Astrocyte (in vitro differentiated cells and primary cell): ENCODE data around the gene POLA1. TPM values are rescaled to one million over a fixed set of nuclear protein-coding genes. Genes with fewer than 3 reads are reported as not detected.
A peak's percentile ranks its signal among the peaks of the same experiment; 100 is the strongest.

Experiments used
- DNase-seq: peaks from one replicate; pipeline ENCODE4 v3.0.0-alpha.2; 2010; ENCODE audit warnings: low read depth
- FAIRE-seq: peaks from 2 replicates; lab custom pipeline; 2011; peaks lifted over from hg19 to GRCh38; lab: Jason Lieb, UNC
- H2AFZ ChIP-seq: 2 replicates; pipeline ENCODE4 v1.6.0; 2012; ENCODE audit warnings: low read depth, low read length, inconsistent platforms
- H3K27ac ChIP-seq: 2 replicates; pipeline ENCODE4 v1.5.1; 2011; ENCODE audit warnings: low read depth, low read length, inconsistent platforms
- H3K27me3 ChIP-seq: 2 replicates; pipeline ENCODE4 v1.6.0; 2011; ENCODE audit warnings: low read length, inconsistent platforms; ENCODE audit not compliant: insufficient read depth
- H3K36me3 ChIP-seq: 2 replicates; pipeline ENCODE4 v1.5.1; 2011; ENCODE audit warnings: low read length, inconsistent platforms; ENCODE audit not compliant: insufficient read depth
- H3K4me1 ChIP-seq: 2 replicates; pipeline ENCODE4 v1.5.1; 2011; ENCODE audit warnings: low read length, inconsistent platforms; ENCODE audit not compliant: insufficient read depth
- H3K4me2 ChIP-seq: 2 replicates; pipeline ENCODE4 v1.6.0; 2012; ENCODE audit warnings: low read length, inconsistent platforms
- H3K4me3 ChIP-seq: 2 replicates; pipeline ENCODE4 v1.5.1; 2011; ENCODE audit warnings: low read depth, mild to moderate bottlenecking, low read length, inconsistent platforms; ENCODE audit not compliant: insufficient read depth
- H3K79me2 ChIP-seq: 2 replicates; pipeline ENCODE4 v1.6.0; 2012; ENCODE audit warnings: mild to moderate bottlenecking, low read length, inconsistent platforms; ENCODE audit not compliant: insufficient read depth
- H3K9ac ChIP-seq: 2 replicates; pipeline ENCODE4 v1.6.0; 2012; ENCODE audit warnings: mild to moderate bottlenecking, low read length, inconsistent platforms
- H3K9me3 ChIP-seq: 2 replicates; pipeline ENCODE4 v1.5.1; 2012; ENCODE audit warnings: low read depth, mild to moderate bottlenecking, low read length, inconsistent platforms; ENCODE audit not compliant: insufficient read depth
- H4K20me1 ChIP-seq: 2 replicates; pipeline ENCODE4 v1.6.0; 2012; ENCODE audit warnings: low read length, inconsistent platforms; ENCODE audit not compliant: insufficient read depth
- H3K27ac Mint-ChIP-seq: one replicate; pipeline ENCODE4 v1.8.0; 2021; ENCODE audit warnings: mild to moderate bottlenecking, mixed read lengths; ENCODE audit not compliant: unreplicated experiment
- H3K27me3 Mint-ChIP-seq: one replicate; pipeline ENCODE4 v1.8.0; 2021; ENCODE audit warnings: low read depth, mixed read lengths; ENCODE audit not compliant: unreplicated experiment
- H3K36me3 Mint-ChIP-seq: one replicate; pipeline ENCODE4 v1.8.0; 2021; ENCODE audit warnings: low read depth, mixed read lengths; ENCODE audit not compliant: unreplicated experiment
- H3K4me1 Mint-ChIP-seq: one replicate; pipeline ENCODE4 v1.8.0; 2021; ENCODE audit warnings: low read depth, mixed read lengths; ENCODE audit not compliant: unreplicated experiment
- H3K4me3 Mint-ChIP-seq: one replicate; pipeline ENCODE4 v1.8.0; 2021; ENCODE audit warnings: mild to moderate bottlenecking, moderate library complexity, mixed read lengths; ENCODE audit not compliant: unreplicated experiment
- H3K9me3 Mint-ChIP-seq: one replicate; pipeline ENCODE4 v1.8.0; 2021; ENCODE audit warnings: mild to moderate bottlenecking, mixed read lengths; ENCODE audit not compliant: unreplicated experiment
- CTCF ChIP-seq: IDR thresholded peaks from 2 replicates; pipeline ENCODE4 v1.5.1; 2011; ENCODE audit warnings: low read depth, mild to moderate bottlenecking, inconsistent platforms, low read length, moderate library complexity; ENCODE audit not compliant: insufficient read depth
- EZH2 ChIP-seq: IDR thresholded peaks from 2 replicates; pipeline ENCODE4 v1.6.1; 2012; ENCODE audit warnings: mild to moderate bottlenecking, low read length, inconsistent platforms; ENCODE audit not compliant: insufficient read depth
- total RNA-seq: library from RNA; stranded (reverse); gene quantifications from 2 replicates; pipeline ENCODE4 v1.2.1, GENCODE V29; 2021

POLA1 gene
- total RNA-seq, 1 donor from 2014 or later = 4.9 TPM

- H3K4me2 ChIP-seq = peak overlapping the region; percentile 60
- Mint-ChIP-seq H3K9me3 (peaks cover 2% of the 10 kb centered on the region), H3K4me3 (no peak overlapping the region), H3K27me3 (peaks cover 61% of the 10 kb centered on the region), H3K36me3 (peaks cover 3% of the 10 kb centered on the region), H3K4me1 (peaks cover 2% of the 10 kb centered on the region), H3K27ac (no peak overlapping the region)
- H3K36me3 ChIP-seq = no peaks in the 10 kb centered on the region
- H2AFZ ChIP-seq = no peak overlapping the region
- peak; percentile 20 for FAIRE-seq
- peaks cover 74% of the 10 kb centered on the region for H3K27me3 ChIP-seq
- no peak for DNase-seq
- no peak for TF ChIP-seq EZH2
- no peak for TF ChIP-seq CTCF
- peaks cover 2% of the 10 kb centered on the region for H3K4me1 ChIP-seq
- no peak overlapping the region for H3K4me3 ChIP-seq
- no peaks in the 10 kb centered on the region for H3K9me3 ChIP-seq
- H3K9ac ChIP-seq = peak overlapping the region; percentile 23
- H3K79me2 ChIP-seq = no peaks in the 10 kb centered on the region
- no peaks in the 10 kb centered on the region for H4K20me1 ChIP-seq
- no peak overlapping the region for H3K27ac ChIP-seq
Measured at GRCh38 chrX:25016938-25017598, 323.4 kb downstream of the POLA1 start.

GRCh38 chrX:25017667-25018247, 324.0 kb downstream of the POLA1 start:
- TF ChIP-seq CTCF (no peak), EZH2 (peak; percentile 91)
- Mint-ChIP-seq H3K36me3 (peaks cover 3% of the 10 kb centered on the region), H3K27me3 (peaks cover 61% of the 10 kb centered on the region), H3K9me3 (peaks cover 2% of the 10 kb centered on the region), H3K4me3 (no peak overlapping the region), H3K4me1 (peaks cover 2% of the 10 kb centered on the region), H3K27ac (no peak overlapping the region)
- no peak overlapping the region for H3K4me3 ChIP-seq
- no peaks in the 10 kb centered on the region for H3K9me3 ChIP-seq
- no peaks in the 10 kb centered on the region for H3K79me2 ChIP-seq
- no peaks in the 10 kb centered on the region for H4K20me1 ChIP-seq
- H3K9ac ChIP-seq = peak overlapping the region; percentile 23
- DNase-seq = no peak
- no peak overlapping the region for H2AFZ ChIP-seq
- H3K4me1 ChIP-seq = peaks cover 2% of the 10 kb centered on the region
- no peak for FAIRE-seq
- H3K4me2 ChIP-seq = peak overlapping the region; percentile 60
- peaks cover 76% of the 10 kb centered on the region for H3K27me3 ChIP-seq
- no peaks in the 10 kb centered on the region for H3K36me3 ChIP-seq
- H3K27ac ChIP-seq = no peak overlapping the region

- no peak for DNase-seq
- Histone ChIP-seq H3K27me3 (peaks cover 81% of the 10 kb centered on the region), H3K79me2 (no peaks in the 10 kb centered on the region), H3K4me3 (no peak overlapping the region), H3K36me3 (no peaks in the 10 kb centered on the region), H3K4me1 (peaks cover 2% of the 10 kb centered on the region), H3K27ac (no peak overlapping the region), H3K9me3 (no peaks in the 10 kb centered on the region), H4K20me1 (no peaks in the 10 kb centered on the region), H2AFZ (no peak overlapping the region), H3K4me2 (no peak overlapping the region), H3K9ac (no peak overlapping the region)
- no peak for FAIRE-seq
- peaks cover 3% of the 10 kb centered on the region for H3K36me3 Mint-ChIP-seq
- H3K4me3 Mint-ChIP-seq = no peak overlapping the region
- peak overlapping the region; percentile 58 for H3K27ac Mint-ChIP-seq
- peaks cover 69% of the 10 kb centered on the region for H3K27me3 Mint-ChIP-seq
- TF ChIP-seq EZH2 (no peak), CTCF (no peak)
- peaks cover 4% of the 10 kb centered on the region for H3K9me3 Mint-ChIP-seq
- H3K4me1 Mint-ChIP-seq = peaks cover 2% of the 10 kb centered on the region
Measured at GRCh38 chrX:25018682-25019081, 325.0 kb downstream of the POLA1 start.
